Tibial nerve (tissue), 3 donors: ENCODE data around the gene ZNF41.
"Not testable (repeated sequence)": the region's sequence is repeated elsewhere in the genome, so short reads cannot be mapped to it uniquely, and the experiment has no call there.

Source experiments
- CTCF ChIP-seq, 5 experiments: fragments of 200-600 bp in 3 of 5; fragments of 450-650 bp in 2 of 5; sonication (generic) in 3 of 5; IDR thresholded peaks; one replicate each; pipeline ENCODE4 v1.5.1; 2016 to 2019; ENCODE audit warnings: antibody characterized with exemption in 5 of 5, mild to moderate bottlenecking in 3 of 5, moderate library complexity in 2 of 5
- POLR2A ChIP-seq, 2 donors: fragments of 450-650 bp; IDR thresholded peaks; one replicate each; pipeline ENCODE4 v1.6.1; 2017; ENCODE audit warnings: antibody characterized with exemption in 2 of 2, mild to moderate bottlenecking in 2 of 2, moderate library complexity in 2 of 2

DNA sequence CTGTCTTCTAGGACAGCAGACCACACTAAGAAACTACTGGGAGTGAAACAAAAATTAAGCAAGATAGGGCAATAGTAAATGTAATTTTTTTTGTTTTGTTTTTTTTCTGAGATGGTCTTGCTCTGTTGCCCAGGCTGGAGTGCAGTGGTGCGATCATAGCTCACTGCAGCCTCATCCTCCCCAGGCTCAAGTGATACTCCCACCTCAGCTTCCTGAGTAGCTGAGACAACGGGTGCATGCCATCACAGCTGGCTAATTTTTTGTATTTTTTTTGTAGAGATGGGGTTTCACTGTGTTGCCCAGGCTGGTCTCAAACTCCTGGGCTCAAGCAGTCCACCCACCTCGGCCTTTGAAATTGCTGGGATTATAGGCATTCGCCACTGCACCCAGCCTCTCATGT is 9.1 kb upstream of the ZNF41 start:
- not testable (repeated sequence) for TF ChIP-seq CTCF, POLR2A (IDR thresholded peaks at IDR 0.05)
